CD4-positive, alpha-beta T cell treated with Interleukin-15 for 1 hour (primary cell): ENCODE data around the gene PCDH1.

ENCODE experiments used
- DNase-seq: peaks from one replicate; pipeline ENCODE4 v3.0.0-alpha.2; 2020

The PCDH1 gene

DNA sequence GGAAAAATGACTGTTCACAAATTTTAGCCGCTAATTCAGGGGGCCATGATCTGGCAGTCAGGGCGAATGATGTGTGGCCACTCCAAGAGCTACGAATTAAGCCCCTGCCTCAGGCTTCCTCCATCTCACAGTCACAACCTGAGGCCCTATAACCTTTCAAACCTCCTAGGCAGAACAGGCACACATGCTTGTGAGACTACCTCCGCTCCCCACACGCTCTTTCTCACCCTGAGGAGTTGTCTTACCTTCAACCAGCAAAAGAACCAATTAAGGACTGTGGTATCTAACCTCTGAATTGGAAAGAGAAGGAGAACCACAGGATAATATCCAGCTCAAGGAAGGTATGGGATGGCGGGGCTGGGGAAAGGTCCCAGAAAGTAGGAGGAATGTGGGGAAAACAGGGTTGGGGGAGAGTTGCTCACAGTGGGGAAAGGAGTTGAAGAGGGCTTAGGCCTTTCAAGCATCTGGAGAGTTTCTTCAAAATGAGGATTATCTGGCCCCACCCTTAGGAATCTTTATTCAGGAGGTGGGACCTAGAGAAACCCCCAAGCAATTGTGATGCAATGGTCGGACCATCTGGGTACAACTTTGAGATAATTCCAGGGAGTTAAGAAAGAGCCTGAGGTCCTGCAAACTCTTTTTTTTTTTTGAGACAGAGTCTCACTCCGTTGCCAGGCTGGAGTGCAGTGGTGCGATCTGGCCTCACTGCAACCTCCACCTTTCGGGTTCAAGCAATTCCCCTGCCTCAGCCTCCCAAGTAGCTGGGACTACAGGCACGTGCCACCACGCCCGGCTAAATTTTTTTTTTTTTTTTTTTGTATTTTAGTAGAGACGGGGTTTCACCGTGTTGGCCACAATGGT is 5.5 kb downstream of the PCDH1 start:
- DNase-seq, result no peak

GRCh38 chr5:141871870-141872269 is 6.3 kb downstream of the PCDH1 start:
- no peak for DNase-seq

DNA sequence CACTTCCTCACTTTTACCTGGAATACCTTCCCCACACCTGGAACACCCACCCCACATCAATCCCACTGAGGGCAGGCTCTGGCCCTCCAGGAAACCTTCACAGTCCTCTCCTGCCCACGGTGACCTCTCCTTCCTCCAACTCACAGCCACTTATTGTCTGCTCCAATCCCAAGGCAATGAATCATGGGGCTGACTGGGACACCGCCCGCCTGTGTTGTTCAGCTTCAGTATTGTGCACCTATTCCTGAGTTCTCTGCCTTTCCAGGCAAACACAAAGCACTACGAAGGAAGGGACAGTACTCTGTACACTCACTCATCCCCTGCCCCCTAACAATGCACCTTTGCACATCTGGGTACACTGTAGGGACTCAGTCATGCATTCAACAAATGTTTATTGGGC is 7.3 kb downstream of the PCDH1 start:
- DNase-seq, result no peak

- DNase-seq, result no peak
Measured at GRCh38 chr5:141870228-141870627, 8.0 kb downstream of the PCDH1 start.

GRCh38 chr5:141869514-141869913 is 8.7 kb downstream of the PCDH1 start:
- DNase-seq, result no peak

DNA sequence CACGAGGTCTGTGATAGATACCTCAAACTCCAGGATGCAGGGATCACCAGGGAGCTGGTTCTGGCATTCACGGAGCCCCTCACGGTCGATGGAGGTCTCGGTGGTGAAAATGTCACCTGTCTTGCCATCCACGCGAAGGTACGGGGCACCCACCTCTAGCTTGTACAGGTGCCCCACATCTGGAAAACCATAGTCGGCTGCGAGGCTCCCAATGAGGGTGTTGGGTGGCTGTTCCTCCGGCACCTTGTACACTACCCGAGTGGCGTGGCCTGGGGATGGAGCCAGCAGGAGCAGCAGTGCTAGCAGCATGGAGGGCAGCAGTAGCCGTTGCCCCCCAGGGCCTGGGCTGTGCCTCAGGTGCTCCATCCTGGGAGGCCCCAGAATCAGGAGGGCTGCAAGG is 9.2 kb downstream of the PCDH1 start:
- DNase-seq, result no peak

GRCh38 chr5:141868541-141868940 is 9.7 kb downstream of the PCDH1 start:
- DNase-seq, result no peak

DNA sequence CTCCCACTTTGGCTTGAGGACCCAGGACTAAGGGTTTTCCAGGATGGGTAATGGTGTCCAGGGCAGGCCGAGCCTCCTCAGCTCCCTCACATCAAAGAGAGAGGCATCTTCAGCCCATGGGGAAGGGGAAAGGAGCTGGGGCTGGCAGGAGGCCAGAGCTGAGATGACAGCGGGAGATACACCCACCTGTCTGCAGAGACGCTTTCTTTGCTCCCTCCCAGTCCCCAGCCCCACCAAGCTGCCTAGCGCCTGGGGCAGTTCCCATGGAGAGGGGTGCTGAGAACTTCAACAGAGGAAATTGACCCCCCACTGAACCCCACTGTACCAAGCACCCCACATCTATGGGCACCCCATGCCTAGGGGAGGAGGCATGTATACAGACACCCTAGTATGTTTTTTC is 10.6 kb downstream of the PCDH1 start:
- DNase-seq, result no peak

GRCh38 chr5:141867139-141867538 is 11.1 kb downstream of the PCDH1 start:
- no peak for DNase-seq

DNA sequence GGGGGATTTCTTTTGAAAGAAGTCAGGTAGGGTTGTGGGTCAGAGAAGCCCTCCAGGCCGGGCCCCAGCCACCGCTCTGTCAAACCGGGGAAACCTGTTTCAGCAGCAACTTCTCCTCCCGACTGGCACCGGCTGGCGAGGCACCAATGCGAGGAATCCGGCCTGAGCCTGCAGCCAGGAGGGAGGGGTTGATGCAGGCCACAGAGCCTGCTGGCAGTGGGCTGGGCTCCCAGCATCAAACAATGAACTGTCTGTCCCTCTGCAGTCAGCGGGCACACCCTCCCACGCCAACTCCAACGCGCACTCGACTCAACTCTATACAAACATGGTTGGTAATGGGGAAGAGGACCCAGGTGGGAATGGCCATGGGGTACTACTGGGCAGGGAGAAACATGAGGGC is 12.1 kb downstream of the PCDH1 start:
- no peak for DNase-seq

GRCh38 chr5:141865406-141865805 is 12.8 kb downstream of the PCDH1 start:
- no peak for DNase-seq

GRCh38 chr5:141864371-141865370 is 13.5 kb downstream of the PCDH1 start:
- no peak for DNase-seq

GRCh38 chr5:141863569-141864178 is 14.5 kb downstream of the PCDH1 start:
- no peak for DNase-seq

DNA sequence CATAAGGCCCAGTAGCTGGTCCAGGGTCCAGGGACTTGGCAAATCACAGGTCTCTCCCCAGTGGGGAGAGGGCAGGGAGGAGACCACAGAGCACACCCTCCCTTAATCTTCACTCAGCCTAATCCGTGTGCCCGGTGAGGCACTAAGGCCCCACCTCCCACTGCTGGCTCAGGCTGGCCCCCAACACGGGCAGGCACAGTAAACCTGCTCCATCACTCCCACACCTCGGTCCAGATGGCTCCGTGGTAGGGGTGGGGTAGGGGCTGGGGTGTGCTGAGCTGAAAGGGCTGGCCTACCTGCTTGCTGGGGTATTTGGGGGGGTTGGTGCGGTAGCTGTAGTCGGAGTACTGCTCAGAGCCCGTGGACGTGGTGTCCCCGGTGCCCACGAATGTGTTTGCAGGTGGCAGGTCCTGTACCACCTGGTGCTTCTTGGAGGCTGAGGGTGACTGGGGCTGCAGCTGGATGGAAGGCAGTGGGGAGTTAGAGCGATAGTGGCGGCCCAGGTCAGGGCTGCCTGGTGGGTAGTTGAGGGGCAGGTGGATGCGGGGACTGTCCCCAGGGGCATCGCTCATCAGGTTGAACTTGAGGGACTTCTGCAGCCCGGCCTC is 15.2 kb downstream of the PCDH1 start:
- no peak for DNase-seq

DNA sequence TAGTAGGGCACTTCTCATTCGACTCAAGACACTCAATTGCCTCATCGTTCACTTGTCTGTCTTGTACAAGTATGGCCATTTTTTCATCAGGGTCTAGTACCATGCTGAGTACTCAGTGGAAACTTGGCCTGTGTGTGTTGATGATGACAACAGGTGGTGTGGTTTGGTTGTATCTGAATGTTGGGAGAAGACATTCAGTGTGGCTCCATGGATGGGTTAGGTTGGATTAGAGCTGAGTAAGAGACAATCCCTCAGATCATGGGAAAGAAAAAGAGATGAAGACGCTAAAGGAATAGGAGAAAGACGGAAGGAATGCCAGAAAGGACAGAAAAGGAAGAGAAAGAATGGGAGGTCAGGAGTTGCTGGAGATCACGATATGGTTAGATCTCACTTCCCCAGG is 17.0 kb downstream of the PCDH1 start:
- DNase-seq, result no peak

GRCh38 chr5:141858079-141858765 is 20.0 kb downstream of the PCDH1 start:
- DNase-seq, result no peak

DNA sequence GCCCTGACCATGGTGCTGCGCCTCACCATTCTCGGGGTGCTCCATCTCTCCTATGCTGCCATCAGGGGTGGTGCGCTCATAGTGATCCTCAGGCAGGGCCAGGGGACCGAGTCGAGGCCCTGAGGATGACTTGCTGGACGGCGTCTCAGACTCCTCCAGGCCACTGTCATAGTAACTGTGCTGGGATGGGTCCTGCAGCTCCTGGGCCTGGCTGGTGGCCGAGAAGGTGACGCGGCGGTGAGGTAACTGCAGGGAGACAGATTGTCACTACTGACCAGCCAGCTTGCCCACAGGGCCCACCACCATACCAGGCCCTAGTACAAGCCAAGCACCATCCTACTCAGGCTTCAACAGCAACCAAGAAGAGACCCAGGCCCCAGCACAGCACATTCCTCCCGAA is 21.0 kb downstream of the PCDH1 start:
- no peak for DNase-seq

DNA sequence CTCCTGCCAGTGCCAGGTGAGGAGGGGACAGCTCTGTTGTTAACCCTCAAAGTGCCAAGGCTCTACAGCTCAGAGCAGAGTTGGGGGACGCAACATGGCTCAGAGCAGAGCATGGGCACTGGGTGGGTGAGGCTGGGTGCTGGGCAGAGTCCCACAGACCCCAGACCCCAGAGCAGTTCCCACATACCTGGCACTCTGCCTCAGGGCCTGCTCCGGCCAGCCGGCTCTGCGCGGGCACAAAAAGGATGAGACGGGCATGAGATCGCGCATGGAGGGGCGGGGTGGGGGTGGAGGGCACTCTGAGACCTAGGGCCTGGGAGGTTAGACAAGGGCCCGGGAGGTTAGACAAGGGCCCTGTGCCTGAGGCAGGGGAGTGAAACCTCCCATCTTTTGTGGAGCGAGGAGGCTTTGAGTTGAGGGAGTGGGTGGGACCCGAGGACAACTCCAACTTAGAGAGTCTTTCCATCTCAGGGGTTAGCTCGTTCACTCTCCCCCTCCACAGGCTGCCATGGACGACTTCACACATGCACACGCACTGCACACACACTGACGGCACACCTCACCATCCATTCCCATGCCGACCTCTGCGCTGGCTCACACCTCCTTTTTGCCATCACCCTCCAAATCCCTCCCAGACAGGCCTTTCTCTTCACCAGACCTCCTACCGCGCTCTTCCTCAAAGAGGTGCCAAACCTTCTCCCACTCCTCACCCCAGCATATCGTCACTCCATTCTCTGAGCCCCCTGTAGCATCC is 22.0 kb downstream of the PCDH1 start:
- no peak for DNase-seq

DNA sequence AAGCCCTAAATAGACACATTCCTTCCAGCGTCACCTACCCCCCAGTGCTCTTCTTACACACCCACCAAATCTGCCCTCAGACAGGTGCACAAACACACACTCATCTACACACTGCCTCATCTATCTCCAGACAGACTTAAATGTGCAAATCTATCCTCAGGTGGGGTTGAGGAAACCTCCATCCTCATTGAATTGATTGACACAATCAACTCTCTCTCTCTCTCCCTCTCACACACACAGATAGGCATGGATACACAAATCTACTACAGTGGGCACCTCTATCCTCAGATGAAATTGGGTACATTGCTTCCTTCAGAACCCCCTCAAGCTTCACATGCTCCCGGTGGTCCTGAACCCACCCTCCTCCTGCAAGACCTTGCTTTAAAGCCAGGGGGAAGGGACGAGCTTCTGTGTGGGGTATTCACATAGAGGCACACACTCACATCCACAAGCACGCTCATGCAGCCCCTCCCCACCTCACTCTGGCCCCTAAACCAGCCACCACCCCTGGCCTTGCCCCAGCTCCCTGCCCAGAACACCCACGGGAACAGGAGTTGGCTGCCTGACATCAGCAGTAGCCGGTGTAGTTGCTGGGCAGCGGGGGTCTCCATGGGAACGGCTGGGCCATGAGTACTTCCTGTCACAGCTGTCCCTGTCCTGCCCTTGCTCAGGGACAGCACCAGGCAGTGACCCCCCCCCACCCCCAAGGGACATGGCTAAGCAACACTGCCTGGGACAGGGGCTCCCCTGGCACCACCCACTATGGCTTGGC is 22.8 kb downstream of the PCDH1 start:
- DNase-seq, result no peak

GRCh38 chr5:141853895-141854626 is 24.1 kb downstream of the PCDH1 start:
- DNase-seq, result no peak
